Measurements from ENCODE around the gene IQCK.
"Not testable (repeated sequence)": the region's sequence is repeated elsewhere in the genome, so short reads cannot be mapped to it uniquely, and the experiment has no call there.

Gene IQCK

DNA sequence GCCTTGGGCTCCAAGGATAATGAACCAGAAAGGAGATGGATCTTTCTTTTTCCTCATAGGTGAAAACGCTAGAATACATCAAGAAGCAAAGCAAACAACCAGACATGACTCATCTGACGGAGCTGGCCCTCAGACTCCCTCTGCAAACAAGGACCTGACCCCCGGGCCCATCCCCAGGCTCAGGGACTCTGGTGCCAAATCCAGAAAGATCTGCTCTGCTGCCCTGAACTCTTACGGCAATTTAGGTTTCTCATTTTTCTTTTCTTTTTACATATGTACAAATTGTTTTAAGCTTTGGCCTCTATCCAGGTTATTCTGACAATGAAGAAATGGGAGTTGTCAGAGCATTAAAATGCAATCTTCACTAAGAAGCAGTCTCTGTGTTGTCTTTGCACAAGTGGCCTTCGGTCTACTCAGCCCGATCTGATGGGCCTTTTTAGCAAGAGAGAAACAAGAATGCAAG is 17.7 kb upstream of the IQCK start:
- no peak for DNase-seq

GRCh38 chr16:19701091-19701490 is 17.0 kb upstream of the IQCK start:
- DNase-seq = no peak

DNA sequence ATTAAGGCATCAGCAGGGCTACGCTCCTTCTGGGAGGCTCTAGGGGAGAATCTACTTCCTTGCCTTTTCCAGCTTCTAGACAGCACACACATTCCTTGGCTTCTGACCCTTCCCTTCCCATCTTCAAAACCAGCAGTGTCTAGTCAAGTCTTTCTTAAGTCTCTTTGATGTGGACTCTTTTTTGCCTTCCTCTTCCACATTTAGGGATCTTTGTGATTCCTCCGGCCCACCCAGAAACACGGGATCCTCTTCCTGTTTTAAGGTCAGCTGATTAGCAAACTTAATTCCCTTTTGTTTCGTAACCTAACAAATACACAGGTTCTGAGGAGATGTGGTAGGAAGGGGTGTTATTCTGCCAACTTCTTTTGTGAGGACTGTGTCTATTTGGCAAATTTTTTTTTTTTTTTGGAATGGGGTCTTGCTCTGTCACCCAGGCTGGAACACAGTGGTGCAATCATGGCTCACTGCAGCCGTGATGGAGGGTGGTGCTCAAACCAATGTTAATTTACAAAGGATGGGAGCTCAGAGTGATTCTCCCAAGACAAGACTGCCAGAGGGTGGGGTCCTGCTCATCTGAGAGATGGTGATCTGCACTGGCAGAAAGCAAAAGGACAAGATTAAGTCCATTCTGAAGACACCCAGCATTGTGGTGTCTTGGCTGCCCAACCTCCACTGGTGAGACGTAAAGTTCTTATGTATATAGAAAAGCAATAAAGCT is 14.7 kb upstream of the IQCK start:
- DNase-seq = no peak

DNA sequence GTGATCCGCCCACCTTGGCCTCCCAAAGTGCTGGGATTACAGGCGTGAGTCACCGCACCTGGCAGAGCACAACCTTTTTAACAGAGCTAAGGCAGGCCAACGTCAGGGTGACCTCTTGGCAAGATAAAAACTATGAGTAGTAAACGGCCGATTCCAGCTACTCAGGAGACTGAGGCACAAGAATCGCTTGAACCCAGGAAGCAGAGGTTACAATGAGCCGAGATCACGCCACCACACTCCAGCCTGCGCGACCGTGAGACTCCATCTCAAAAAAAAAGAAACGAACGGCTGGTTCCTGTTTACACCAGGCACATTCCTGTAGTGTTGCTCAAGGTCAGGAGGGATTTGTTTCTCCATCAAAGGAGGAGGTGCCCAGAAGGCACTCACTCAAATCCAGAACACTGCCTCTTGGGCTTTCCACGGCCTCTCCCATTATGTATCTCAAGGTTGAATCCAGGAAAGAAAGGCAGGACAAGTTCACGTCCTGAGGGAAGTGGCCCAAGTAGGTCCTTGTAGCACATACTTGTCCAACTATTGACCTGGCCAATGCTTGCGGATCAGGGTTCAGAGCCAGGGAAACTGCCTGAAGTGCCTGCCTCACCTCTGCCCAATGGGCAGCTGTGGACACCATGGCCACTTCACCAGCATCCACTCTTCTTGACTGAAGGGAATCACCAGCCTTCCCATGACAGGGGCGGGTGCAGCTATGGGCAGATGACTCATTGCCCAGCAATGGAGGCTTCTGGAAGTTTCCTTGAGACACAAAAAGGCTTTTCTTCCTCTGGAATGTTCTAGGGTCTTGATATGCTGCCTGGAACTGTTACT is 13.5 kb upstream of the IQCK start:
- no peak for DNase-seq

- DNase-seq = no peak
Measured at GRCh38 chr16:19705146-19705501, 12.9 kb upstream of the IQCK start.

DNA sequence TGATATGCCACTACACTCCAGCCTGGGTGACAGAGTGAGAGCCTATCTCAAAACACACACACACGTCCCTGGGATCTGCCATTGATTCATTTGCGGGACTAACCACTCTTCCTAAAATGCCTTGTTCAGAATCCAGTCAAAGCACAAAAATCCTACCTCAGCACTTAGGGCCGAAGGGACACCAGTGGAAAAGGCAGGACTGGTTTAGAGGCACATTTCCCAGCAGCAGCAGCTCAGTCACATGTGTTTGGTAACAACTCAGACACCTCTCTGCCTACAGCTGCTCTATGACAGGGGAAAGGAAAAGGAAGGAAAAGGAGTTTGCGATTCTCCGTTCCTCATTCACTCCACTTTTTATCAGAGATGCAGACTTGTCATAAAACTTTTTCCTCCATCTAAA is 12.2 kb upstream of the IQCK start:
- DNase-seq = no peak

- no peak for DNase-seq
Measured at GRCh38 chr16:19706846-19707245, 11.2 kb upstream of the IQCK start.

DNA sequence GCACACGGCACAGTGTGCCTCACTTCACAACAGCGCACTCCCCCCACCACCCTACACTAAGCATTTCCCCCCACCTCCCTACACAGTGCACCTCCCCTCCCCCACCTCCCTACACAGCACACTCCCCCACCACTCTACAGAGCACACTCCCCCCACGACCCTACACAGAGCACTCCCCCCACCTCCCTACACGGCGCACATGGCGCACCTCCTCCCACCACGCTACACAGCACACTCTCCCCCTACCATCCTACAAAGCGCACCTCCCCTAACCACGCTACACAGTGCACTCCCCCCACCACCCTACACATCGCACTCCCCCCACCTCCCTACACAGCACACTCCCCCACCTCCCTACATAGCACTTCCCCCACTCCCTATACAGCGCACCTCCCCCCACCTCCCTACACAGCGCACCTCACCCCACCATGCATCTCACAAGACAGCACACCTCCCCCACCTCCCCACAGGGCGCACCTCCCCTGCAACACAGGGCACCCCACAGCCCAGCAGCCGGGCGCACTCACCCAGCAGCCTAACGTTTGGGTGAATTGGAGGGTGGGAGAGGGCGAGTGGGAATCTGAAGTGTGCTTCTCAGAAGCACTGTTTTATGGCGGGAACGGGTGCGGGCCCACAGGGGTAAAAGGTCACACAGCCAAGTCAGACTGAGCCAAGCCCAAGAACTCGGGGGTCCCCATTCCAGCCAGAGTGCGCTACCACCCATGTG is 10.3 kb upstream of the IQCK start:
- DNase-seq = no peak

GRCh38 chr16:19708296-19709205 is 9.5 kb upstream of the IQCK start:
- no peak for DNase-seq

GRCh38 chr16:19709381-19710136 is 8.5 kb upstream of the IQCK start:
- no peak for DNase-seq

- DNase-seq = no peak
Measured at GRCh38 chr16:19710191-19710908, 7.7 kb upstream of the IQCK start.

GRCh38 chr16:19710991-19711545 is 7.0 kb upstream of the IQCK start:
- no peak for DNase-seq

- DNase-seq = no peak
Measured at GRCh38 chr16:19711643-19712042, 6.4 kb upstream of the IQCK start.

GRCh38 chr16:19712418-19713058 is 5.5 kb upstream of the IQCK start:
- DNase-seq = no peak

DNA sequence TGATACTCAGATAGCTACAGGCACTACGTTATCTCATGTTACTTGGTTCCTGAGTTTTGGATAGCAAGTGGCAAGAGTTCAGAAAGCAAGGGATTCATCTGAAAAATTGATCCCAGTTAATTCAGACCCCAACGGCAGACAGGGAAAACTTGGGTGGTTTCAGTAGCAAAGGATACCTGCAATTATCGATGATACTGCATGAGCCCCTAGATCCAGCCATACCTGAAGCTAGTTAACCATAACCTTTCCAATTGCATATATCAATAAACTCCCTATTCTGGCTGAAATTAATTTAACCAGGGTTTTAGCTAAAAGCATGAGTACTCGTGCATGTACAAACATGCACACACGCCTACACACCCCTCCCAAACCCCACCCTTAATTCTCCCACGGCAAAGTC is 4.4 kb upstream of the IQCK start:
- no peak for DNase-seq

DNA sequence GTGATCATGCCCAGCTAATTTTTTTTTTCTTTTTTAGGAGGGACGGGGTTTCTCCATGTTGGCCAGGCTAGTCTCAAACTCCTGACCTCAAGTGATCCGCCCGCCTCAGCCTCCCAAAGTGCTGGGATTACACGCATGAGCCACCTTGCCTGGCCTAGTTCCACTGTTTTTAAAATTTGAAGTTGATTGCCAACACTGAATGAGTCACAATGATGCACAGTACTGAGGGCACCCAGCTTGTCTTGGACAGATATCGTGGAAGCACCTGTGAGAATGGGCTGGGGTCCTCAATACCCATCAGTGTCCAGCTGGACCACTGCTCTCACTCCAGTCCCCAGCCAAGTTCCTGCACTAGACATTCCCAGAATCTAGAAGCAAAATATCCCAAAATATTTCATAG is 2.5 kb upstream of the IQCK start:
- no peak for DNase-seq

GRCh38 chr16:19716183-19716582 is 1.9 kb upstream of the IQCK start:
- DNase-seq = no peak

GRCh38 chr16:19716728-19717127 is 1.3 kb upstream of the IQCK start:
- DNase-seq = not testable (repeated sequence)

DNA sequence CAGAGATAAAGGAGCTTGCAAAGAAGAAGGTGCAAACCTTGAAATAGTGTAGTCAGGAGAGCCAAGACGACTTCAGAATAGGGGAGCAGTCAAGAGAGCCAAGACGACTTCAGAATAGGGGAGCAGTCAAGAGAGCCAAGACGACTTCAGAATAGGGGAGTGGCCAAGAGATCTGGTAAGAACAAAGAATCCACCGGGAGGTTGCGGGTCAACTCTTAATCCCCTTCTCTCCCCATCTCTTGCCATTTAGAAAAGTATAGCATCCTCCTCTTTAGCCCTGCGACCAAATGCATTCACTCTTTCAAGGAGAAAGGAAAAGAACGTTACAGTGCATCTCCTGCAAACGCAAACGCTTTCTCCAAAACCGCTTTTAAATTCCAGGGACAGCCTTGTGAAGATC is 757 bp upstream of the IQCK start:
- DNase-seq = no peak

DNA sequence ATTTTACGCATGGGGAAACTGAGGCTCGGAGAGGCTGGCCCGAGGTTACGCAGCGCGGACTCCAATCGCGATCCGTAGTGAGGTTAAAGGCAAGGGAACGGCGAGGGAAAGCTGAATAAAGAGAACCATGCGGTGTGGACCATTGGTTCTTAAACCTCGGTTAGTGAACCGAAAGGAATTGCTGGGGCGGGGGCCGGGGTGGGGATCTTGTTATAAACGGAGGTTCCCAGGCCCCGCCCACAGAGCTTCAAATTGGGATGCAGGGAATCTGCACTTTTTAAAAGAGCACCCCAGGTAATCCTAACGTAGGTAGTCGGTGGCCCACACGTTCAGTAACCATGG is 524 bp downstream of the IQCK start:
- no peak for DNase-seq
